GM12875 (cell line): Measurements from ENCODE around the gene PDE6B.

Experiments used
- H3K4me3 ChIP-seq: one replicate; pipeline ENCODE4 v1.5.1; 2011; ENCODE audit warnings: low read depth, low read length, control low read depth
- CTCF ChIP-seq: IDR thresholded peaks from 2 replicates; pipeline ENCODE4 v1.5.1; 2011; ENCODE audit warnings: low read depth, mild to moderate bottlenecking, control low read depth, inconsistent platforms, low read length, moderate library complexity, borderline replicate concordance; ENCODE audit not compliant: insufficient read depth

The PDE6B gene

DNA sequence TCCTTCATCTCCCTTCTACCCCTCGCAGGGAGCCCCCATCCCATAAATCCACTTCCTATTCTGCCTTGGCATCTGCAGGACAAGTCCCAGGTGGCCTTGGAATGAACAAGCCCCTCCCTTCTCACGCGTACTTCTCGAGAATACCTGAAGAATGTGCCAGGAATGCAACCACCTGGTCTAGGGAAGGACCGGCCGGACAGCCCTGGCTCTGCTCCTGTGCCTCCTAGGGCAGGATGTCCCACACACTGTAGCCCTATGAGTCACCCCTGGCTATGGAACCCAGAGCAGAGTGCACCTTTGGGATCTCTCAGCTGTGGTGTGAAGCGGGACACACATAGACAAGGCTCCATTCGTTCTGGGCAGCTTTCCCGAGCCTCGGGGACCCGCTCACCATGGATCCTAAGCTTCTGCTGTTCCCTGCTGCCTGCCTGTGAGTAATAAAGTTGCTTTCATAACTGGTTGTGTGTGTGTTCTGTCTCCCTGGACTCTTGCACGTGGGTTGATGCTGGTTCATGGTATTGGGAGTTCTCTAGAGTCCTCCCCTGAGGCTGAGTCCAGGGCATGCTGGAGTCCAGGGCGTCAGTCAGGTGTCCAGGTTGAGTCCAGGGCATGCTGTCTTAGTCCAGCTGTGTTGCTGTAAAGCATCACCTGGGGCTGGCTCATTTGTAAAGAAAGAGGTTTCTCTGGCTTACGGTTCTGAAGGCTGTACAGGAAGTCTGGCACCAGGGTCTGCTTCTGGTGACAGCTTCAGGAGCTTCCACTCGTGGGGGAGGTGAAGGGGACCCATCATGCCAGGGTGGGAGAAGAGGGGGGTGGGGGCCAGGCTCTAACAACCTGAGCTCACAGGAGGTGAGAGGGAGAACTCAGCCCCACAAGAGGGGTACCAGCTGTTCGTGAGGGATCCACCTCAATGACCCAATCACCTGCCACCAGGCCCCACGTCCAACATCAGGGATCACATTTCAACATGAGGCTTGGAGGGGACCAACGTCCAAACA lies 7.4 kb upstream of the PDE6B start:
- TF ChIP-seq CTCF = no peak
- H3K4me3 ChIP-seq = no peak overlapping the region

- H3K4me3 ChIP-seq = no peak overlapping the region
- TF ChIP-seq CTCF = no peak
Measured at GRCh38 chr4:620201-620600, 5.2 kb upstream of the PDE6B start.

GRCh38 chr4:620851-621261 lies 4.5 kb upstream of the PDE6B start:
- no peak for TF ChIP-seq CTCF
- H3K4me3 ChIP-seq = no peak overlapping the region

DNA sequence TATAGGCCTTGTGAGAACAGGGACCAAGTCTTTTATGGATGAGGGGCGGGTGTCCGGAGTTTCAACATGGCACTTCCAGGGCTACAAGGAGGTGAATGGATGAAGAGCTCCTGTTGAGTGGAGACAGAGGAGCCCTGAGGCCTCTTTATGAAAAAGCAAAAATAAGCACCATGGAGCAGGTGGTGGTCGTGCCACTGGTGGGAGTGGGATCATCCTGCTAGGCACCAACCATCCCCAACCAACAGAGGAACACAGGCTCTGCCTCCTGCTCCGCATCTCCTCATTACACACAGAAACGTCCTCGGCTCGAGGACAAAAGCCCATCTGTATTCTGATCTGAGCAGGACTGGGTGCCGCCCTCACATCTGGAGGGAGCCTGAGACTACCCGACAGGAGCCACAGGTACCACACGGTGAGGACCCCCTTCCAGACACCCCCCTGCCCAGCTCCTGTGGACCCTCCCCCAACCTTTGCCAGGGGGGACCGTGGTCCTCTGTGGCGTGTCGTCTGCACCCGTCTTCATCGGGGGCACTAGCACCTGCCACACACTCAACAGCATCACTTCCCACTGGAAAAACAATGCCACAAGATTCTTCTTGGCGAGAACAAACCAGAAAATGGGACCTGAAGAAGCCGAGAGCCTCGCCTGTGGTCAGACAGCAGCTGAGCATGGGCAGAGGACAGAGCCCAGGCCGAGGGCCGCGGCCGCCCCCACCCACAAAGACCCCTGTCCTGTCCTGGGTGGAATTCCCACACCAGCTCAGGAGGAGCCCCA lies 3.9 kb upstream of the PDE6B start:
- no peak overlapping the region for H3K4me3 ChIP-seq

GRCh38 chr4:622071-622995 lies 3.0 kb upstream of the PDE6B start:
- H3K4me3 ChIP-seq = no peak overlapping the region
- no peak for TF ChIP-seq CTCF

More for the DNA sequence above, 3.9 kb upstream of the PDE6B start:
- no peak for TF ChIP-seq CTCF

GRCh38 chr4:622996-623913 lies 2.1 kb upstream of the PDE6B start:
- H3K4me3 ChIP-seq = no peak overlapping the region
- TF ChIP-seq CTCF = no peak
